Amniotic stem cell (primary cell): ENCODE results near the gene ERC2.

Source experiments
- DNase-seq: peaks from one replicate; lab custom pipeline; 2025; lab: John Stamatoyannopoulos, UW

ERC2 gene

DNA sequence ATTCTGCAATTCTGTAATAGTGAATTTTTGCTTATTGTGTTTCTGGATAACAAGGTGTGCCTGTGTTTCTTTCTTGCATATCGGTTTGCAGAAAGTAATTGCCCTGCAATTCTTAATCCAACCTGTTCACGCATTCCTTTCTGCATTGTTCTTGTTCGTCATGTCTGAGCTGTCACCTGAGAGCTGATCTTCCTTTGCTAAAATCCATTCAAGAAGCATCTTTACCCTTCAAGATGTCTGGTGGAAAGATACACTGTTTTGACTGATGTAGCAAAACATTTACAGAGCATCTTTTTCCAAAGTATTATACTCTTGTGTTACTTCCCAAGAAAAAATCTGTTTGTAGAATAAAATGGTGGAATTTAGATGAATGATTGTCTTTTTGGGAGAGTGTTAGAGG lies 822.1 kb downstream of the ERC2 start:
- DNase-seq: no peak

DNA sequence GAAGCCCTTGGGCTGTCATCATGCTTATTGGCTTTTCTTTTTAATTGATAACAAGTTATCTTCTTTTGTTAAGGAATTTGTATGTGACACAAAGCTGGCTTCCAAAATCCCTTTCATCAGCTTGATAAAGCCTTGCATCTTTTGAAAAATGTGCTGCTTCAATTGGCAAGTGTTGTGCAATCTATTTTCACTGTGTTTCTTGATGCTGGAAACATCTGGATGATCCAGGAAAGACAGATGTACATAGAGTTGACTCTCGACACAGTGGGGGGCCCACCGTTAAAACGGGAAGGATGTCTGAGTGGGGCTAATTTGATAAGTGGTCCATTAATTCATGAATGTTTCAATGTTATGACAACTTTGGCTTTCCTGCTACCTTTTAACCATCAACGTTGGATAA lies 822.8 kb downstream of the ERC2 start:
- no peak for DNase-seq

GRCh38 chr3:55643283-55643682 lies 825.0 kb downstream of the ERC2 start:
- no peak for DNase-seq

GRCh38 chr3:55641964-55642363 lies 826.3 kb downstream of the ERC2 start:
- no peak for DNase-seq

- DNase-seq: no peak
Observed at GRCh38 chr3:55639896-55640765, 828.1 kb downstream of the ERC2 start.

GRCh38 chr3:55639143-55639542 lies 829.1 kb downstream of the ERC2 start:
- no peak for DNase-seq

DNA sequence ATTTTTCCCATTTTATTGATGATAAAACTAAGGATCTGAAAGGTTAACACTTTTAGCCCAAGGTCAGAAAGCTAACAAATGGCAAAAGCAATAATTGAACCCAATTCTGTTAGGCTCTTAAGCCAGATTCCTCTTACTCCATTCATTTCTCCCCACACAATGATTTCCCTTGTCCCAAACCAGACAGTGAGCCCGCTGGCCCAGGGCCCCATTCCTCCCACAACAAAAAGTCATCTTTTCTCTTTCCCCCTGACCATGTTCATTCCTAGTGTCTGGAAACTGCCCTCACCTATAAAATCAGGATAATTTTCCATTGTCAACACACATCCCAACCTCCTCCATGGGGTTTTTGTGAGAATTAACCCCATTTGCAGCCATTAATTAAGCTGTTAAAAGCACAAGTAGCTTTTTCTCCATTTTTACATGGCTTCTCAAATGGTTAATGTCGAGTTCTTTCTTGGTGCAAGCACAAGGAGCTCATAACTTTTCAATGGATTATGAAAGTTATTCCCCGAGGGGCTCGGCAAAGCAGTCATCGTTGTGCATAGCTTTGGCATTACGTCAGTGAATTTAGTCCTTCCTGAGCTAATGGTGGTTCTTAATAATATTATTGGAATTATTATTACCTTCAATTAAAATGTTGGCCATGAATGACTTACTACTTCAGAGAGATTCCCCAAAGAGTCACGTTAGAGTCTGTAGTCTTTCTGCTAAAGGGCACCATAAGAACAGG lies 830.2 kb downstream of the ERC2 start:
- no peak for DNase-seq

DNA sequence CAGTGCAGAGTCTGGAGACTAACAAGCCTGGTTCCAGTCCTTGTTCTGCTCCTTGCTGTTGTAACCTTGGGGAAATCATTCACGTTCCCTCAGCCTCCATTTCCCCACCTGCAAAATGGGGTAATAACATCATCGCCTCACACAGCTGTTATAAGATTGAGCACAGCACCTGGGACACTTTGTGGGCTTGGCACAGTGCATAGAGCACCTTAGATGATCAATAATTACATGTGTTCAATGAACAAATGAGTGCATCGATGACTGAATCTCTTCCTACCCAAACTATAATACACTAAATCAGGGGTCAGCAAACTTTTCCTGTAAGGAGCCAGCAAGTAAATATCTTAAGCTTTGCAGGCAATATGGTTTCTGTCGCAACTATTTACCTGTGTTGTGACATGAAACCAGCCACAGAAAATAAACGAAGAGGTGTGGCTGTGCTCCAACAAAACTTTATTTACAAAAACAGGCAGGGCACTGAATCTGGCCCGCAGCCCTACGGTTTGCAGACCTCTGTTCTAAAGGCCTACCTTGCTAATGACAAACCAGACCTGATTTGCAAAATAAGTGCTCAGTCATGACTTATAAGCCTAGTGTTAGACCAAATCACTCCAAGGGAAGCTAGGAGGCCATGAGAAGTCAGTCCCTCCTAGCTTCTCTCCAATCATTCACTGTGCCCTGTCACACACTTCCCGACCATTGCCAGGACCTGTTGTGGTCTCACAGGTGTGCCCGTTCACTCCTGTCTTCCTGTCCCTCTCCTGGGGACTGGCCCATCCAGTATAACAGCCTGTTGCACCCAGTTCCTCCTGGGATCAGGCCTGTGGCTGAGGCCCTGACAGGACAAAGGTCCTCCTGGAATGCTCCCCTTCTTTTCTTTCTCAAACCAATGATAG lies 831.7 kb downstream of the ERC2 start:
- DNase-seq: no peak

- DNase-seq: no peak
Observed at GRCh38 chr3:55634345-55634744, 833.9 kb downstream of the ERC2 start.

- DNase-seq: no peak
Observed at GRCh38 chr3:55633333-55633732, 834.9 kb downstream of the ERC2 start.

- no peak for DNase-seq
Observed at GRCh38 chr3:55631766-55632331, 836.4 kb downstream of the ERC2 start.

GRCh38 chr3:55630921-55631299 lies 837.4 kb downstream of the ERC2 start:
- DNase-seq: no peak

DNA sequence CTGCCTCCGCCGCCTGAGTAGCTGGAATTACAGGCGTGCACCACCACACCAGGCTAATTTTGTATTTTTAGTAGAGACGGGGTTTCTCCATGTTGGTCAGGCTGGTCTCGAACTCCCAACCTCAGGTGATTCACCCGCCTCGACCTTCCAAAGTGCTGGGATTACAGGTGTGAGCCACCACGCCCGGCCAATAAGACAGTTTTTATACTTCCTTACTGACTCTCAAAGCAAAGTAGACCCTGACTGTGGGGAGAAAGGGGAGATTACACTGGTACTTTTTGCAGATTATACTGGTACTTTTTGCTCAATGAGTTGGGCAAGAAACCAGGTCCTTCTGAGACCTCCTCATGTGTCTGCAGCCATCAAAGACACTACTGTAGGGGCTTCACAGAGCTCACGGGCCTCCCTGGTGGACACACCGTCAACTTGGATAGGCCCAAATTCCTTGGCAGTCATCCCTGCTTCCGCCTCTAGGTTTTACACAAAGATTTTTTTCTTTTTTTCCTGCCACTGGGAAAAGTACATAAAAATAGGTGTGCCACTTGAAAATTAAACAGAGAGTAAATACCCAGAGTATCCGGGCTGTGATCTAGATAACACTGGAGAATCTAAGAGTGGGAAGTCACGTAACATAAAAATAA lies 837.9 kb downstream of the ERC2 start:
- DNase-seq: no peak

DNA sequence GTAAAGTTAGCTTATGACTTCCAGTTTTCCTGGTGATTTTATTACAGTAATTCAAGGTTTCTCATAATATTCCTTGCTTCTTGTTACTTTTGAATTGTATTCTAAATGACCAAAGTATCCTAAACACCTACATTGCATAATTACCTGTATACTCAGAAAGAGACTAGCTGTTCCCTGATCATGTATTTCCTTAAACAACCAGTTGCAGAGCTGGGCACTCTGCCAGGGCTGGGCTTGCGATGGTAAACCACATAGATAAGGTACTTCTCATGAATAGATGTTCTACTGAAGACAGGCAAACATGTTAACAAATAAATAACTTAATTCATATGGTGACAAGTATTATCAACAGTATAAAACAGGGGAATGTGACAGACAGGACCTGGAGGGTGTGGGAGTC lies 838.8 kb downstream of the ERC2 start:
- no peak for DNase-seq

- DNase-seq: no peak
Observed at GRCh38 chr3:55626279-55626665, 842.0 kb downstream of the ERC2 start.

- DNase-seq: no peak
Observed at GRCh38 chr3:55624238-55624637, 844.0 kb downstream of the ERC2 start.

- DNase-seq: no peak
Observed at GRCh38 chr3:55623786-55624185, 844.5 kb downstream of the ERC2 start.

DNA sequence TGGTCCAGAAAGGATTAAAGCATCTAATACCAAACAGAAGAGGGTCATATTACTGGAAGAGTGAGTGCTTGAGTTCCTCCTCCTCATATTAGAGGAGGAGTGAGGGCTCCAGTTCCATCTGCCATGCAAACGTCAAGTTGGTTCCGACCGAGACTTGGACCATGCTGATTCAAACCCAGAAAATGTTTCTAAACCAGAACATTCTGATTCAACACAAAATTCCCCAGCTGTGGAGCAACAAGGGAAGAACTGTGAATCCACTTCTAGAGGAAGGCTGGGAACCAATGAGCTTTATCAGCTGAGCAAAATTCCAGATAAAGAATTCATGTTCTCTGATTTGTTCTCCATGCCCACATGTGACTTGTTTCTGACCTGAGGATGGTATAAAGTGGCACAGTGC lies 845.5 kb downstream of the ERC2 start:
- DNase-seq: no peak

DNA sequence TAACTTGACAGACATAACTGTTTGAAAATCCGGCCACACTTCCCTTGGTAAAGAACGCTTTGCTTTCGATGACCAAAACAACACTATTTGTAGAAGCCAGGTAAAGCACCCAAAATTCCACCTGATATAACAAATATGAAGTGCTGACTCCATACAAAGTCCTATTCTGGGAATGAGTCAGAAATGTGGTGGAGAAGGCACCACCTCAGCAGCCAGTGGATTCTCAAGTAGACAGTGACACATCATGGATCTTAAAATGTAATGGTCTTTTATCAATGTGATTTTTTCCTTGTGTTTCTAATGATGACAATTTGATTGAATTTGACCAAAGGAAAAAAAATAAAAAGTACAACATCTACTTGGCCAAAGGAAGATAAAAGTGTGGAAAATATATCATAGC lies 846.2 kb downstream of the ERC2 start:
- no peak for DNase-seq

GRCh38 chr3:55621648-55622047 lies 846.6 kb downstream of the ERC2 start:
- DNase-seq: no peak

- DNase-seq: no peak
Observed at GRCh38 chr3:55621026-55621422, 847.2 kb downstream of the ERC2 start.
